GM23338 (cell line): ENCODE measurements around the gene TTC13. TPM values are rescaled to one million over a fixed set of nuclear protein-coding genes. Genes with fewer than 3 reads are reported as not detected.

Experiments
- ATAC-seq: fragments of 200-7000 bp; cut with Tn5 transposase; 3 replicates; pipeline ENCODE4 v1.9.1; 2020
- DNase-seq: peaks from one replicate; pipeline ENCODE4 v3.0.0-alpha.2; 2015; ENCODE audit warnings: low spot score
- H2AFZ ChIP-seq: fragments of 200-600 bp; sonication (generic); 2 replicates; pipeline ENCODE4 v1.8.0; 2016; ENCODE audit warnings: antibody characterized with exemption, mild to moderate bottlenecking, moderate library complexity
- H3F3A ChIP-seq: fragments of 200-600 bp; sonication (generic); replicated peaks from 2 replicates; pipeline ENCODE4 v1.8.0; 2017; ENCODE audit warnings: antibody characterized with exemption, mixed run types, low read depth
- H3K27ac ChIP-seq: fragments of 200-600 bp; sonication (generic); 2 replicates; pipeline ENCODE4 v1.6.1; 2016; ENCODE audit warnings: low read depth
- H3K27me3 ChIP-seq: fragments of 200-600 bp; sonication (generic); 2 replicates; pipeline ENCODE4 v1.8.0; 2016; ENCODE audit warnings: mild to moderate bottlenecking, mixed run types, moderate library complexity; ENCODE audit not compliant: insufficient read depth
- H3K36me3 ChIP-seq: fragments of 200-600 bp; sonication (generic); 2 replicates; pipeline ENCODE4 v1.8.0; 2016; ENCODE audit warnings: mild to moderate bottlenecking; ENCODE audit not compliant: insufficient read depth
- H3K4me1 ChIP-seq: fragments of 200-600 bp; sonication (generic); 2 replicates; pipeline ENCODE4 v1.8.0; 2016; ENCODE audit warnings: mild to moderate bottlenecking, moderate library complexity; ENCODE audit not compliant: insufficient read depth
- H3K4me2 ChIP-seq: fragments of 200-600 bp; sonication (generic); 2 replicates; pipeline ENCODE4 v1.7.1; 2017; ENCODE audit warnings: mixed run types
- H3K4me3 ChIP-seq: fragments of 200-600 bp; sonication (generic); 2 replicates; pipeline ENCODE4 v1.6.1; 2016; ENCODE audit warnings: mixed run types
- H3K79me2 ChIP-seq: fragments of 200-600 bp; sonication (generic); replicated peaks from 2 replicates; pipeline ENCODE4 v1.8.0; 2017; ENCODE audit warnings: mild to moderate bottlenecking; ENCODE audit not compliant: insufficient read depth
- H3K9me2 ChIP-seq: fragments of 200-600 bp; sonication (generic); 2 replicates; pipeline ENCODE4 v1.8.0; 2017; ENCODE audit not compliant: insufficient read depth
- H4K20me1 ChIP-seq: fragments of 200-600 bp; sonication (generic); replicated peaks from 2 replicates; pipeline ENCODE4 v1.8.0; 2017; ENCODE audit warnings: mild to moderate bottlenecking; ENCODE audit not compliant: insufficient read depth
- H3K27ac Mint-ChIP-seq: 2 replicates; pipeline ENCODE4 v1.8.0; 2020; ENCODE audit warnings: inconsistent platforms, mild to moderate bottlenecking, moderate library complexity, mixed read lengths
- H3K27me3 Mint-ChIP-seq: 3 replicates; pipeline ENCODE4 v1.8.0; 2022; ENCODE audit warnings: low read depth, mild to moderate bottlenecking, moderate library complexity, mixed read lengths, inconsistent platforms; ENCODE audit not compliant: insufficient read depth, poor library complexity
- H3K36me3 Mint-ChIP-seq: 3 replicates; pipeline ENCODE4 v1.8.0; 2021; ENCODE audit warnings: low read depth, mild to moderate bottlenecking, inconsistent platforms, moderate library complexity, mixed read lengths
- H3K4me1 Mint-ChIP-seq: 3 replicates; pipeline ENCODE4 v1.8.0; 2020; ENCODE audit warnings: mild to moderate bottlenecking, inconsistent platforms, mixed read lengths
- H3K4me3 Mint-ChIP-seq: 3 replicates; pipeline ENCODE4 v1.8.0; 2021; ENCODE audit warnings: moderate library complexity, mild to moderate bottlenecking, inconsistent platforms, mixed read lengths
- H3K9me3 Mint-ChIP-seq: 3 replicates; pipeline ENCODE4 v1.8.0; 2020; ENCODE audit warnings: moderate library complexity, mild to moderate bottlenecking, inconsistent platforms, mixed read lengths
- CREB1 ChIP-seq: fragments of 250-450 bp; sonication (Bioruptor Pico); IDR thresholded peaks from 2 replicates; pipeline ENCODE4 v1.5.0; 2020; ENCODE audit warnings: low read depth, mild to moderate bottlenecking, moderate library complexity
- CTCF ChIP-seq, 2 experiments: fragments of 200-600 bp in 1 of 2; sonication (generic) in 1 of 2; conservative IDR thresholded peaks; 2 replicates each; pipeline versions ENCODE4 v1.5.1 to v1.6.1; 2016 to 2017; ENCODE audit warnings: antibody characterized with exemption in 2 of 2, low read depth in 2 of 2, mild to moderate bottlenecking in 2 of 2, moderate library complexity in 1 of 2
- ETS1 ChIP-seq: IDR thresholded peaks from 2 replicates; pipeline ENCODE4 v1.6.1; 2016; ENCODE audit warnings: antibody characterized with exemption
- EZH2 ChIP-seq: fragments of 200-600 bp; sonication (generic); IDR thresholded peaks from one replicate; pipeline ENCODE4 v1.8.0; 2017; ENCODE audit warnings: antibody characterized with exemption, mild to moderate bottlenecking, low read depth; ENCODE audit not compliant: unreplicated experiment
- EZH2phosphoT487 ChIP-seq: fragments of 200-600 bp; sonication (generic); IDR thresholded peaks from one replicate; pipeline ENCODE4 v1.8.1; 2018; ENCODE audit warnings: antibody characterized with exemption; ENCODE audit not compliant: unreplicated experiment
- JUNB ChIP-seq: IDR thresholded peaks from one replicate; pipeline ENCODE4 v1.6.1; 2016; ENCODE audit warnings: antibody characterized with exemption; ENCODE audit not compliant: unreplicated experiment
- NANOG ChIP-seq: IDR thresholded peaks from 2 replicates; pipeline ENCODE4 v1.6.1; 2016; ENCODE audit warnings: antibody characterized with exemption, borderline replicate concordance
- POLR2AphosphoS5 ChIP-seq: IDR thresholded peaks from 2 replicates; pipeline ENCODE4 v1.6.1; 2016; ENCODE audit warnings: antibody characterized with exemption, low read depth
- REST ChIP-seq: IDR thresholded peaks from one replicate; pipeline ENCODE4 v1.6.1; 2018; ENCODE audit warnings: antibody characterized with exemption; ENCODE audit not compliant: unreplicated experiment
- STAT1 ChIP-seq: IDR thresholded peaks from one replicate; pipeline ENCODE4 v1.6.1; 2016; ENCODE audit warnings: antibody characterized with exemption; ENCODE audit not compliant: unreplicated experiment
- ZNF114 ChIP-seq: fragments of 250-450 bp; sonication (Bioruptor Pico); IDR thresholded peaks from 2 replicates; pipeline ENCODE4 v1.5.0; 2020; ENCODE audit warnings: mild to moderate bottlenecking, moderate library complexity
- ZNF331 ChIP-seq: fragments of 250-450 bp; sonication (Bioruptor Pico); IDR thresholded peaks from 2 replicates; pipeline ENCODE4 v1.5.0; 2020; ENCODE audit warnings: low read depth, mild to moderate bottlenecking, moderate library complexity
- ZNF462 ChIP-seq: fragments of 250-450 bp; sonication (Bioruptor Pico); IDR thresholded peaks from 2 replicates; pipeline ENCODE4 v1.5.0; 2020; ENCODE audit warnings: mild to moderate bottlenecking, moderate library complexity
- polyA plus RNA-seq: library from polyadenylated mRNA; unstranded; fragments of >200 nt; fragmentation: Nextera tagmentation; extraction: Ambion mirVana; gene quantifications from 2 replicates; pipeline ENCODE4 v1.2.1, GENCODE V29; 2016
- total RNA-seq: library from RNA; depleted of rRNA; stranded (reverse); fragments of >200 nt; shearing (Covaris generic); gene quantifications from 2 replicates; pipeline ENCODE4 v1.2.3, GENCODE V29; 2014

Gene TTC13
- total and polyA plus RNA-seq, 2 experiments from 2014 or later: 3.8 to 9.4 TPM

- Histone ChIP-seq H3K36me3 (no peaks in the 10 kb centered on the region), H3K4me2 (no peak overlapping the region), H2AFZ (no peak overlapping the region), H3K27ac (no peak overlapping the region), H4K20me1 (no peaks in the 10 kb centered on the region), H3K9me2 (0 out of 2 replicates have a peak, but pooled peaks cover 6% of the 10 kb centered on the region), H3K4me3 (no peak overlapping the region), H3K27me3 (peaks cover 17% of the 10 kb centered on the region; the same call in 1 of the 2 replicates), H3K4me1 (peaks cover 17% of the 10 kb centered on the region), H3K79me2 (no peaks in the 10 kb centered on the region), H3F3A (no peaks in the 10 kb centered on the region)
- H3K36me3 Mint-ChIP-seq: no peaks in the 10 kb centered on the region
- peaks cover 21% of the 10 kb centered on the region for H3K27me3 Mint-ChIP-seq
- DNase-seq (no peak), ATAC-seq (no peak)
- H3K27ac Mint-ChIP-seq: no peak overlapping the region
- no peaks in the 10 kb centered on the region for H3K9me3 Mint-ChIP-seq
- H3K4me1 Mint-ChIP-seq: peaks cover 35% of the 10 kb centered on the region
- no peak overlapping the region for H3K4me3 Mint-ChIP-seq
- TF ChIP-seq JUNB: no peak
- TF ChIP-seq ZNF114 (CRISPR knock-in tag): no peak
- TF ChIP-seq STAT1: no peak
- TF ChIP-seq ZNF331 (CRISPR knock-in tag): no peak
- no peak for TF ChIP-seq NANOG
- TF ChIP-seq POLR2AphosphoS5: no peak
- no peak for TF ChIP-seq CTCF (conservative IDR thresholded peaks at IDR 0.05; ENCODE audit: low read depth in 2 of 2)
- TF ChIP-seq ZNF462 (CRISPR knock-in tag): no peak
- TF ChIP-seq CREB1: no peak
- no peak for TF ChIP-seq EZH2phosphoT487
- TF ChIP-seq REST: no peak
- no peak for TF ChIP-seq EZH2
- TF ChIP-seq ETS1: no peak
Measured at GRCh38 chr1:231023150-231023549, 44.5 kb upstream of the TTC13 start.
